Naive thymus-derived CD4-positive, alpha-beta T cell (primary cell): ENCODE data around the gene WNK4. TPM values are rescaled to one million over a fixed set of nuclear protein-coding genes. Genes with fewer than 3 reads are reported as not detected.

Source experiments
- ATAC-seq: fragments of 150-1000 bp; cut with Tn5 transposase; 2 replicates; pipeline ENCODE4 v1.10.0; 2021; ENCODE audit warnings: mild to moderate bottlenecking, moderate library complexity
- CTCF ChIA-PET: fragments of 350-600 bp; sonication (Branson Sonifier 250); formaldehyde crosslinking; loops from one replicate; lab custom pipeline; 2021; ENCODE audit warnings: antibody characterized with exemption; lab: Charles Lee
- POLR2A ChIA-PET: fragments of 350-600 bp; sonication (Branson Sonifier 250); formaldehyde crosslinking; loops from one replicate; lab custom pipeline; 2021; ENCODE audit warnings: antibody characterized with exemption, inconsistent platforms; lab: Charles Lee
- DNase-seq, 9 donors: peaks; one replicate each; pipeline versions ENCODE4 v3.0.0 to v3.0.0-alpha.2; 2020 to 2022; ENCODE audit warnings: mixed read lengths in 1 of 9
- H3K27ac ChIP-seq: one replicate; pipeline ENCODE4 v1.7.0; 2013; ENCODE audit warnings: mild to moderate bottlenecking, low read depth, low read length, moderate library complexity
- H3K27me3 ChIP-seq, 2 donors: one replicate each; pipeline ENCODE4 v1.7.0; 2013; ENCODE audit warnings: low read length in 2 of 2, mild to moderate bottlenecking in 2 of 2, moderate library complexity in 2 of 2; ENCODE audit not compliant: control insufficient read depth in 2 of 2, insufficient read depth in 2 of 2
- H3K36me3 ChIP-seq, 3 experiments: 1 replicate in 2 of 3; 2 replicates in 1 of 3; pipeline ENCODE4 v1.7.0; 2013; ENCODE audit warnings: low read length in 3 of 3, mild to moderate bottlenecking in 3 of 3, moderate library complexity in 1 of 3; ENCODE audit not compliant: insufficient read depth in 3 of 3, control insufficient read depth in 2 of 3
- H3K4me1 ChIP-seq, 2 donors: one replicate each; pipeline ENCODE4 v1.7.0; 2013; ENCODE audit warnings: low read length in 2 of 2, mild to moderate bottlenecking in 2 of 2, moderate library complexity in 1 of 2; ENCODE audit not compliant: control insufficient read depth in 2 of 2, insufficient read depth in 2 of 2
- H3K4me3 ChIP-seq: 2 replicates; pipeline ENCODE4 v1.7.0; 2013; ENCODE audit warnings: mild to moderate bottlenecking, low read length
- H3K9me3 ChIP-seq, 3 experiments: 1 replicate in 2 of 3; 2 replicates in 1 of 3; pipeline ENCODE4 v1.7.0; 2013; ENCODE audit warnings: low read length in 3 of 3; ENCODE audit not compliant: control insufficient read depth in 2 of 3
- H3K27ac Mint-ChIP-seq, 9 donors: one replicate each; pipeline ENCODE4 v1.8.0; 2020 to 2022; ENCODE audit warnings: mixed read lengths in 9 of 9, mild to moderate bottlenecking in 8 of 9, moderate library complexity in 5 of 9, inconsistent platforms in 2 of 9
- H3K27me3 Mint-ChIP-seq, 5 donors: one replicate each; pipeline ENCODE4 v1.8.0; 2021 to 2022; ENCODE audit warnings: mixed read lengths in 5 of 5, mild to moderate bottlenecking in 1 of 5
- H3K36me3 Mint-ChIP-seq, 5 donors: one replicate each; pipeline ENCODE4 v1.8.0; 2020 to 2022; ENCODE audit warnings: mixed read lengths in 5 of 5, mild to moderate bottlenecking in 3 of 5, inconsistent platforms in 1 of 5
- H3K4me1 Mint-ChIP-seq, 7 donors: one replicate each; pipeline ENCODE4 v1.8.0; 2020 to 2022; ENCODE audit warnings: mixed read lengths in 7 of 7, mild to moderate bottlenecking in 3 of 7, inconsistent platforms in 1 of 7
- H3K4me3 Mint-ChIP-seq, 10 donors: one replicate each; pipeline ENCODE4 v1.8.0; 2020 to 2022; ENCODE audit warnings: mild to moderate bottlenecking in 10 of 10, mixed read lengths in 10 of 10, moderate library complexity in 6 of 10, inconsistent platforms in 2 of 10
- H3K9me3 Mint-ChIP-seq, 11 donors: one replicate each; pipeline ENCODE4 v1.8.0; 2020 to 2022; ENCODE audit warnings: mixed read lengths in 11 of 11, mild to moderate bottlenecking in 4 of 11, inconsistent platforms in 1 of 11, moderate library complexity in 1 of 11
- intact Hi-C, 2 donors: fragments of 100-400 bp; cut with micrococcal nuclease; formaldehyde crosslinking; loops; one replicate each; pipeline ENCODE4 v1.15.1; 2023
- polyA plus RNA-seq, 2 donors: library from polyadenylated mRNA; unstranded; fragments of 300-500 nt; fragmentation: Illumina TruSeq; gene quantifications; one replicate each; pipeline ENCODE4 v1.2.3, GENCODE V29; 2021
- total RNA-seq, 6 experiments: library from RNA in 5 of 6; stranded (reverse) in 5 of 6; gene quantifications; 1 replicate in 5 of 6; 2 replicates in 1 of 6; pipeline ENCODE4 v1.2.3 and lab custom pipeline; 2021 to 2026

WNK4 gene
- total and polyA plus RNA-seq, 7 experiments from 2014 or later, result 0.10 to 0.51 (median 0.24) TPM; not detected in 2

DNA sequence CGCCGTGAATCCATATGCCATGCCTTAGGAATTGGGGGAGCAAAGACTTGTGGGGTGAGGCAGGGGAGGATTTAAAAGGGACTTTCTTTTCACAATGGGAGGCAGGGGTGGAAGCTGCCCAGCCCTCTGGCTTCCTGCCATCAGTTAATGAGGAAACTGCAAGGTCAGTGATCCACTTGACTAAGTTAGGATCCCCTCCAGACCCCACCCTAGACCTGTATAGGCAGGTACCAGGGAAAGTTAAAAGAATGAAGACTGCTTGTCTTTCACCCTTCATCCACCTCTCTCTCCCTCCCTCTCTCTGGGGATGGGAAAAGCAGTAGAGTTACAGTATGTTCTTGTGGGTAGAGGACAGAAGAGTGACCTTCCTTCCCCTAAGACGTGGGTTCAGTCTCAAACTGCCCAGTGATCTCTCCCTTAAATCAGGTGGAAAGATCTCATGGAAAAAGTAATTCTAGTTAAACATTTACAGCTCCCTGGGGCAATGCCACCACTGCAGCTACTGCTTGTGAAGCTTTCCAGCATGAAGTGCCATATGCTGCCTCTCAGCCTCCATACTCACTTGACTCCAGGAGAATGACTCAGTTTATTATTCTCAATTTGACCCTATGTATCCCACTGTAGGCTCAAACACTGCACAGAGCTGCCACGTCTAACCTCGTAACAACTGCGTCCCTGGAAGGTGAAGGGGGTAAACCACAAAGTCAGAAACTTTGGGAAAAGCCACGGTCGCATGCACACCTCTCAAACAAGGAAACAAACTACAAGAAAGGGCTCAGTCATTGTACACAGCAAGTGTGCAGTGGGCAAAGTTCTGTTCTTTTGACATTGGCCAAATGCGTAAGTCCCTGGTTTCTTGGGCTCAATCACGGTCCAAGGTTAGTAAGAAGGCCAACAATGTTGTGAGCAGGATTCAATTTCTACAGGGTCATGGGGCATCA lies 16.9 kb downstream of the WNK4 start:
- intact Hi-C loops, result loop anchor here (1.0 kb wide), 1 partner anchor 27 kb away; the partner anchor contains the start of gene BECN1 (in 2 of the 2)
- DNase-seq (no peak), ATAC-seq (no peak)
- Mint-ChIP-seq H3K27me3 (peaks cover 0 to 15% (median 0%) of the 10 kb centered on the region in 5 donors), H3K27ac (peak overlapping the region in 5 of 9 donors; percentile 12 to 87 (median 53)), H3K4me3 (peak overlapping the region; percentile 88 to 97 (median 94)), H3K4me1 (peaks cover 22 to 34% (median 31%) of the 10 kb centered on the region in 7 donors), H3K36me3 (peaks cover 0 to 13% (median 5%) of the 10 kb centered on the region in 5 donors), H3K9me3 (peaks cover 0 to 2% (median 0%) of the 10 kb centered on the region in 11 donors)
- Histone ChIP-seq H3K4me1 (peaks cover 8 to 10% of the 10 kb centered on the region in 2 donors), H3K4me3 (peak overlapping the region; percentile 98), H3K9me3 (no peaks in the 10 kb centered on the region), H3K27me3 (no peaks in the 10 kb centered on the region), H3K36me3 (peaks cover 0 to 4% (median 0%) of the 10 kb centered on the region in 3 experiments), H3K27ac (peak overlapping the region; percentile 76)
- ChIA-PET CTCF (no interaction called here), POLR2A (interaction anchor here (0.6 to 4.2 kb wide), 3 partner anchors 9 to 25 kb away, joined by 3 to 19 read pairs (median 4); partner anchors contain the start of gene VPS25)

DNA sequence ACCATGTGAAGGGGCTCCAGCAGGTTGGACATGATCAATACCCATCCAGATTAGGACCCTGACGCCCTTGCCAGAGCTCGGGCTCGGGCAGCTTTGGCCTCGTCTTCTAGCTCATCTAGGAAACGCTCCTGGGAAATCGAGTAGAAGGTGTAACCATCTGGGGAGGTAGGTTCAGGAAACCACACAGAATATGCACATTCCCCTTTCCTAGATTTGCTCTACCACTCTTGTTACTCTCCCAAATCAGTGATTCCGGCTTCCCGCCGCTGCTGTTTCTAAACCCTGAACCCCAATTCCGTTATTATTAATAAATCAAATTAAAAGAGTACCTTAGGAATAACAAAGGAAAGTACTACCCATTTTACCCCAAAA lies 17.6 kb downstream of the WNK4 start:
- ATAC-seq, result no peak
- peak overlapping the region in 8 of 9 donors; percentile 68 to 93 (median 84) for H3K27ac Mint-ChIP-seq
- CTCF ChIA-PET, result interaction anchor here (0.7 to 1.0 kb wide), 2 partner anchors 26 to 38 kb away, joined by 3 to 6 read pairs; partner anchors contain the start of gene BECN1

DNA sequence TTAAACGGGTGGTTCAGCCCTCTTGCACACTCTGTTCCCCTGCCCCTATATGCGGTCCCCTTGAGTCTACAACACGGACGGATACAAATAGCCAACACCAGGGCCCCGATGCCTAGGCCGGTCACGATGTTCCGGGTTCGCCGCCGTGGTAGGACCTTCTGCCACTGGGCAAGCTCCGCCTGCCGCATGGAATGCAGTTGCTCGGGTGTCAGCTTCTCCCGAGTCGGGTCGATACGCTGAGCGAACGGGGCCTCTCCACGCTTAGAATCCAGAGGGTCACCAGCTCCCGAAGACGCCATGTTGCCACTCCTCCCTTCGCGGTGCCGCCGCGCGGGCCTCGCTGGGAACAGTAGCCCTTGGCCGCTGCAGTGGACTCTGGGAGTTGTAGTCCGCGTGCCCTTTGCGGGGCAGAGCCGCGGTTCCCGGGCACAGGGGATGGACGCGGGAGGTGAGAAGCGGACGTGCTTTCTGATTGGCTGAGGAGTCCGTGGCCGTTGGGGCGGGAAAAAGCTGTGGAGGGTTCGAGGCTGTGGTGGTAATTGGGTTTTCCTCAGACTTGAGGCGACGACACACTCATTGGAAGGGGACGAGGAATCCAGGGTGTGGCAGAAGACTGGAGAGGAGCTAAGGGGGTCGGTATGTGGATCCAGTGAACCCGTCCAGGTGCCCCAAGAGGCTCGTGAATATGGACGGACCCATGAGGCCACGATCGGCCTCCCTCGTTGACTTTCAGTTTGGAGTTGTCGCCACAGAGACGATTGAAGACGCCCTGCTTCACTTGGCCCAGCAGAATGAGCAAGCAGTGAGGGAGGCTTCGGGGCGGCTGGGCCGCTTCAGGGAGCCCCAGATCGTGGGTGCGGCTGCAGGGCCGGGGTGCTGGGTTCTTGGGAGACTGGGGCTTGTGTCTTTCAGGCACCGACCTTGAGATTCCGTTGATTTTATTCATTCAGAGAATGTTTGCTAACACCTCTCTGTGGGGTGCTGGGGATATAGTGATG lies 18.3 kb downstream of the WNK4 start, which contains the start of the genes CNTD1 and COA3:
CNTD1 (plus strand) TSS at position 479 of the 998 bp plus-strand sequence; CDS start at position 686, 207 bp downstream.
COA3 (minus strand) TSS at position 322 of the 998 bp plus-strand sequence; CDS start at position 299, 23 bp downstream.
- intact Hi-C loops, result loop anchor here (1.0 kb wide), 1 partner anchor 26 kb away; the partner anchor contains the start of gene BECN1 (in 2 of the 2)
- DNase-seq (peak; percentile 50 to 84 (median 58)), ATAC-seq (peak; percentile 99)
- Mint-ChIP-seq H3K27me3 (peaks cover 0 to 19% (median 0%) of the 10 kb centered on the region in 5 donors), H3K9me3 (peaks cover 0 to 2% (median 0%) of the 10 kb centered on the region in 11 donors), H3K27ac (peak within 1 kb of the TSS; percentile 68 to 93 (median 82)), H3K36me3 (peaks cover 0 to 13% (median 5%) of the 10 kb centered on the region in 5 donors), H3K4me1 (peaks cover 22 to 34% (median 31%) of the 10 kb centered on the region in 7 donors), H3K4me3 (peak within 1 kb of the TSS; percentile 88 to 97 (median 94))
- CTCF ChIA-PET, result interaction anchor here (0.7 to 1.0 kb wide), 2 partner anchors 25 to 39 kb away, joined by 3 to 6 read pairs; partner anchors contain the start of gene BECN1
- H3K36me3 ChIP-seq, result peaks cover 0 to 4% (median 0%) of the 10 kb centered on the region in 3 experiments
- POLR2A ChIA-PET, result interaction anchor here (0.5 to 4.2 kb wide), 7 partner anchors 25 to 683 kb away, joined by 3 to 19 read pairs (median 3); partner anchors contain the start of genes BECN1, PSME3 and VPS25
- no peaks in the 10 kb centered on the region for H3K27me3 ChIP-seq
- peak within 1 kb of the TSS; percentile 98 for H3K4me3 ChIP-seq
- peak within 1 kb of the TSS; percentile 76 for H3K27ac ChIP-seq
- peaks cover 8 to 10% of the 10 kb centered on the region in 2 donors for H3K4me1 ChIP-seq
- no peaks in the 10 kb centered on the region for H3K9me3 ChIP-seq

More for the DNA sequence above, 17.6 kb downstream of the WNK4 start:
- H3K4me3 ChIP-seq, result peak overlapping the region; percentile 98
- H3K27me3 ChIP-seq, result no peaks in the 10 kb centered on the region
- H3K4me1 ChIP-seq, result peaks cover 8 to 10% of the 10 kb centered on the region in 2 donors
- Mint-ChIP-seq H3K27me3 (peaks cover 0 to 19% (median 0%) of the 10 kb centered on the region in 5 donors), H3K4me1 (peaks cover 22 to 34% (median 31%) of the 10 kb centered on the region in 7 donors), H3K9me3 (peaks cover 0 to 2% (median 0%) of the 10 kb centered on the region in 11 donors), H3K4me3 (peak overlapping the region; percentile 88 to 97 (median 94)), H3K36me3 (peaks cover 0 to 13% (median 5%) of the 10 kb centered on the region in 5 donors)
- intact Hi-C loops, result loop anchor here (1.0 kb wide), 1 partner anchor 26 kb away; the partner anchor contains the start of gene BECN1 (in 2 of the 2)
- DNase-seq, result no peak
- peaks cover 0 to 4% (median 0%) of the 10 kb centered on the region in 3 experiments for H3K36me3 ChIP-seq
- peak overlapping the region; percentile 76 for H3K27ac ChIP-seq
- POLR2A ChIA-PET, result interaction anchor here (0.6 to 4.2 kb wide), 5 partner anchors 8 to 682 kb away, joined by 3 to 19 read pairs (median 3); partner anchors contain the start of genes BECN1, PSME3 and VPS25
- H3K9me3 ChIP-seq, result no peaks in the 10 kb centered on the region

DNA sequence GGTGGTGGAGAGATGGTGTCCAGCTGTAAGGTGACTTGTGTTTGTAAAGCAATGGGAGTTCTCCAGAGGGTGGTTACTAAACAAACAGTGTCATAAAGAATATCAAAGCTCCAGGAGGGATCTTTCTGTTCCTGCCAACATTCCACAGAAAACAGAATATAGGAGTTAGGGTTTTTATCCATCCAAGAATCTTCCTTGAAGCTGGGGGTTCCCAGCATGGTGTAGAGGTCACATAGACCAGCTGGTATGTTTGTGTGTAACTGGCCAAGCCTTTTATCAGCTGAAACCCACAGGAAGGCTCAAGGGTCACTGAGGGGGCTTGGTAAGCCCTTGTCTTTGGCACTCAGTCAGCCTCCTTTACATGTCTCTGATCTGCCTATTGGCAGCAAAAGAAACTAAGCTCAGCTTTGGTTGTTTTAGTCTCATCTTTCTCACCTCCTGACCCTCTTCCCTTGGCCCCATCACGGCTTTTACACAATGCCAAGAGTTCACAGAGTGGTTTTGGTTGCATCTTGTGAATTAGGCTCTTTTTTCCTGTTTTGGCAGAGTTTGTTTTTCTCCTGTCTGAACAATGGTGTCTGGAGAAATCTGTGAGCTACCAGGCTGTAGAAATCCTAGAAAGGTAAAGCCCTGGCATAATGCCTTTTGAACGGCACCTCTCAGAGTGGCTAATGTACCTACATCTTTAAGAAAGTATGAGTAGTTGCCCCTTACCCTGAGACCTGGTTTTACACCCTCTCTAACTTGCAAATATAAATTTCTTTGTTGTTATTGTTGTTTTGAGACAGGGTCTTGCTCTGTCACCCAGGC lies 22.9 kb downstream of the WNK4 start:
- H3K36me3 ChIP-seq, result peaks cover 0 to 3% (median 0%) of the 10 kb centered on the region in 3 experiments
- H3K9me3 ChIP-seq, result no peaks in the 10 kb centered on the region
- DNase-seq (no peak), ATAC-seq (no peak)
- CTCF ChIA-PET, result interaction anchor here (0.6 to 0.9 kb wide), 2 partner anchors 12 to 889 kb away, joined by 3 read pairs; no protein-coding TSS in a partner anchor
- intact Hi-C loops, result no loop called here
- H3K27ac ChIP-seq, result no peak overlapping the region
- no peak overlapping the region for H3K4me3 ChIP-seq
- H3K27me3 ChIP-seq, result no peaks in the 10 kb centered on the region
- peaks cover 6 to 10% (median 7%) of the 10 kb centered on the region in 7 donors for H3K4me1 Mint-ChIP-seq
- H3K27ac Mint-ChIP-seq, result no peak overlapping the region
- no peaks in the 10 kb centered on the region for H3K9me3 Mint-ChIP-seq
- POLR2A ChIA-PET, result interaction anchor here (0.6 to 1.0 kb wide), 2 partner anchors 21 to 30 kb away, joined by 3 to 10 read pairs; partner anchors contain the start of genes BECN1 and VPS25
- no peaks in the 10 kb centered on the region for H3K4me1 ChIP-seq
- no peak overlapping the region for H3K4me3 Mint-ChIP-seq
- H3K36me3 Mint-ChIP-seq, result peaks cover 0 to 4% (median 0%) of the 10 kb centered on the region in 5 donors
- H3K27me3 Mint-ChIP-seq, result peaks cover 0 to 20% (median 0%) of the 10 kb centered on the region in 5 donors

DNA sequence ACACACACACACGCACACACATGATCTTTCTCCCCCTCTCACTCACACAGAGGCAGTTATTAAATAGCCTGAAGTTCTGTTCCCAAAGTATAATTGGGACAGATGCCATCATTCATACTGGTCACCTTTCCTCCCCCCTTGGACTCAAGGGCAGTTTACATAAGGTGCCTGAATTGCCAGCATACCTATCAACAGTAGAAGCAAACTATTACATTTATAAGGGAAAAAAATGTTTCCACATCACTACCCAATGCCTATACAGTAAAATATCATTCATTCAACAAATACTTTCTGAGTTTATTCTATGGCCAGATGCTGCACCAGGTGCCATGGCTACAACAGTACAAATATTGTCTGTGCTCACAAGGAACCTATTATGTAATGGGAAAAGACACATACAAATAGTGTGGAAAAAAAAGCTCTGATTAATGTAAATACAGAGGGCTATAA lies 24.5 kb downstream of the WNK4 start:
- Mint-ChIP-seq H3K4me3 (no peak overlapping the region), H3K36me3 (peaks cover 0 to 4% (median 0%) of the 10 kb centered on the region in 5 donors), H3K27ac (no peak overlapping the region), H3K27me3 (peaks cover 0 to 18% (median 0%) of the 10 kb centered on the region in 5 donors), H3K4me1 (no peaks in the 10 kb centered on the region), H3K9me3 (no peaks in the 10 kb centered on the region)
- ATAC-seq (no peak), DNase-seq (no peak)
- no peaks in the 10 kb centered on the region for H3K27me3 ChIP-seq
- H3K4me3 ChIP-seq, result no peak overlapping the region
- intact Hi-C loops, result no loop called here
- peaks cover 0 to 7% (median 6%) of the 10 kb centered on the region in 3 experiments for H3K36me3 ChIP-seq
- H3K27ac ChIP-seq, result no peak overlapping the region
- no peaks in the 10 kb centered on the region for H3K9me3 ChIP-seq
- ChIA-PET POLR2A (no interaction called here), CTCF (no interaction called here)
- no peaks in the 10 kb centered on the region for H3K4me1 ChIP-seq
